ENCODE results near the gene RNF215.
"Not testable (repeated sequence)": the region's sequence is repeated elsewhere in the genome, so short reads cannot be mapped to it uniquely, and the experiment has no call there.

The RNF215 gene

DNA sequence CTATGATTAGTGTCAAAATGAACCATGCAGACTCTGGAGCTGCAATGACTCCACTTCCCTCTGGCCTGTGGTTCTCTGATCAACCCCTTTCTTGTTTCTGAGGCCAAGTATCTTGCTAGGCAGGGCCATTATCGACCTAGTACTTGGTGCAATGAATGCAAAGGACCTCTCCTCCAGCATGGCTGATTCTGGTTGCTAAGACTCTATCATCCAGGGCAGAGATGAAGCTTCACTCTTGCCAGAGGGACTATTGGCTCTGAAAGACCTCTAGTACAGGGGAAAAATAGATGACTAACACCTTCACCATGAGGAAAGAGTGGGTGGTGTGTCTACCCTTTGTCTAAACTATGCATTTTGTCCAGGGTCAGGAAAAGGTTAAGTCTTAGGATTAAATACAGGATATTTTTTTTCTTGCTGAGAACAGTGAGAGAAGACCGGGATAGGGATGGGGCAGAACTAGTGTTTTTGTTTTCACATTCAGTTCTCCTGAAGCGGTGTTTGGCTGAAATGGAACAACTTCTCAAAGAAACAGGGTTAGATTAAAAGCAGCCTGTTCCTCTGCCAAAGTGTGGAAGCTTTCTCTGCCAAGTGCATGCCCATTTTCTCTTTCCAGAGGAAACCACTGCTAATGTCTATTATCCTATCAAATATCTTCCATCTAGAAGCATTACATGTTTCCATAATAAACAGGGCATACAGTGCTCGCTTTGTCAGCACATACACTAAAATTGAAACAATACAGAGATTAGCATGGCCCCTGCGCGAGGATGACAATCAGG lies 33.3 kb upstream of the RNF215 start:
- no peak for DNase-seq

DNA sequence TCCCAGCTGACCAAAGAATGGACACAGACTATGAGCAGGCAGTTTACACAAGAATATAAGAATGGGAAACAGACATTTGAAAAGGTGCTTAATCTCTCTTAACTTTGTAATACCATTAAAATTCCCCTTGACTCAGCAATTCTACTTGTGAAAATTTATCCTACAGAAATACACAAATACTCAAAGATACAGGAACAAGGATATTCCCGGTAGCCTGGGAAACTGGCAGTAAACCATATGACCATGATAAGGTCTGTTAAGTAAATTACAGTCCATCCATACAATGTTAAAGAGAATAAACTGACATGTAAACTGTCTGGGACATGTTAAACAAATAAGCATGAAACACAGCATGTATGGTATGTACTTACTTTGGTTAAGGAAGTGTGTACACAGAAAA lies 29.6 kb upstream of the RNF215 start:
- DNase-seq, result no peak

DNA sequence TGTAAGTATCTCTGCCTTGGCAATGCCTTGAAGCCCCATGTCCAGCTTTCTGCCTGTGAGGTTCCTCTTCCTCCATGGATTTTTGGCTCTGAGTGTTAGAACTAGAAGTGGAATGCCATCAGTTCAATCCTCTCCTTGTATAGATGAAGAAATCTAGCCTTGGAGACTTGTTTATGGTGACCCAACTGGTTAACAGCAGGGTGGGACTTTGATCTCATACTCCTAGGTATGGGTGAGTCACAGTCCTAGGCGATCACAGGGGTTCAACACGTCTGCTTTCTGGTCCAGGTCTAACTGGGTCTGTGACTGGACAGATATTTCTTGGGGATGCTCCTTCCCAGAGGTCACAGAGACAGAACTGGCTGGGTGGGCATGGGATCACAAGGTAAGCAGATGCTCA lies 29.2 kb upstream of the RNF215 start:
- DNase-seq, result no peak

DNA sequence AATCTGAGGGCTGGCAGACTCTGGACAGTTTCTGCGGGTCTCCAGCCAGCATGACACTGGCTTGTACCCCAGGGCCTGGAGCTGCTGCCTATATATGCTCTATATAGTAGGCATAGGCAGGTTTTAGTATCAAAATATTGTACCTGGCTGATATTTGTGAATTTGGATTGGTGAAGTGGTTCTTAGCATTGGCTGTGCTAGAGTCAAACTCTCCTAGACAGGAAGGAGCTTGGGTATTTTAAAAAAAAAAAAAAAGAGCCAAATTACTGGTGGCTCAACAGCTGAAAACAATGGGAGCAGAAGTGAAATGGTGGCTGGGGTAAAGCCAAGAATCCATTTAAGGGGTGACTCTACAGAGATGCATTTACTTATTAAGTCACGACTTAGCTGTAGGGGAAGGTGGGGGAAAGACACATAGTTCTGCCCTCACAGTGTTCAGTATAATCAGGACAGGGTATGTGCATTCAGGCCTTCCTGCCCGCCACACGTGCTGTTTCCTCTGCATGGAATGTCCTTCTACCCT lies 27.4 kb upstream of the RNF215 start:
- no peak for DNase-seq

DNA sequence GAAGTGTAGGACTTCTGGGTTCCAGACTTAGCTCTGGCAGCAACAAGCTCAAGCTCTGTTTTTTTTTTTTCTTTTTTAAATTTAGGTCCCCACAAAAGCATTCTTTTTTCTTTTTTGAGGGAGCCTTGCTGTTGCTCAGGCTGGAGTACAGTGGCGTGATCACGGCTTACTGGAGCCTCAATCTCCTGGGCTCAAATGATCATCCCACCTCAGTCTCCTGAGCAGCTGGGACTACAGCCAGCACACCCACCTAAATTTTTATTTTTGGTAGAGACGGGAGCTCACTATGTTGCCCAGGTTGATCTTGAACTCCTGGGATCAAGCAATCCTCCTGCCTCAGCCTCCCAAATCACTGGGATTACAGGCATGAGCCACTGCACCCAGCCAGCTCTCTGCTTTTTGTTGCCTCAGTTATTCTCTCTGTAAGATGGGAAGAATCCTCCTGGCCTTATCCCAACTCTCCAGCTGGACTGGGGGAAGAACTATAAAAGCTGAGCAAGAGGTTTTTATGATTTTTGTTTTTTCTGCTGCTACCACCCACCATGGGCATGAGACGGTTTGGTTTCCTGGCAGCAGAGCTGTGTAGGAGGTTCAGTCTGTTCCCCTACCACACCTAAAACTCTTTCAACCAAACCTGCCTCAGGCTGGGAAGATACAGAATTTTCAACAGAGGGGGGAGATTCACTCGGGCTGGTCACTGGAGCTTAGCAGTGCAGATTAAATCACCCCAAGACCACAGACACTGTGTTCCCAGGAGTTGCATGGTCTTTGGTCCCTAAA lies 26.7 kb upstream of the RNF215 start:
- DNase-seq, result peak; percentile 31

DNA sequence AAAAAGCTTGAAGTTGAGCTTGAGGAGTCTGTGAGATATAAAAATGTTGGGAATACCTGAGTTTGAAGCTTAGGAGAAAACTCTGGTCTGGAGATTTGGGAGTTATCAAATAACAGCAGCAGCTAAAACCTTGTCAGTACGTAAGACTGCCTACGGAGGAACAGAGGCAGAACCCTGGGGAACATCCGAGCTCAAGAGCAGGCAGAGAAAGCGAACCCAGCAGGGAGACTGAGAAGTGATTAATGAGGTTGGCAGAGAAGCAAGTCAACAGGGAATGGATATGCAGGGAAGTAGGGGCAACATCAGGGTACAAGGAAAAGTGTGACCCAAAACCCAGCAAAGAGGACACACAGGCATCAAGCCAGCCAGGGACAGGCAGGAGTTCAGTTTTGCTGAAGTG lies 25.8 kb upstream of the RNF215 start:
- DNase-seq, result no peak

DNA sequence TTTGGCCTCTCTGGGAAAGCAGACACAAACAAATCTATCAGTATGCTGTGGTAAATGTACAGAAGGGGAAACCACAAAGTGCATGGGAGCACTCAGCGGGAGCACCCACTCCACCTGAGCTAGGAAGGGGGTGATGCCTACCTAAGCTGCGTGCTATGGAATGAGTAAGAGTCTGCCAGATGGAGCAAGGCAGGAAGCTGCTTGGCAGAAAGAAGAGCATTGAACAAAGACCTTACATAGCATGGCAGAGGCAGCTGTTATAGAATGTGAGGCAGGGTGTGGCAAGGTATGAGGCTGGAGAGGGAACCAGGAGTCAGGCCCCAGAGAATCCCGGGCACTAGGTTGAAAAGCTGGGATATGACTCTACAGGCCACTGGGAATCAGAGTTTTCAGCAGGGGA lies 24.6 kb upstream of the RNF215 start:
- no peak for DNase-seq

DNA sequence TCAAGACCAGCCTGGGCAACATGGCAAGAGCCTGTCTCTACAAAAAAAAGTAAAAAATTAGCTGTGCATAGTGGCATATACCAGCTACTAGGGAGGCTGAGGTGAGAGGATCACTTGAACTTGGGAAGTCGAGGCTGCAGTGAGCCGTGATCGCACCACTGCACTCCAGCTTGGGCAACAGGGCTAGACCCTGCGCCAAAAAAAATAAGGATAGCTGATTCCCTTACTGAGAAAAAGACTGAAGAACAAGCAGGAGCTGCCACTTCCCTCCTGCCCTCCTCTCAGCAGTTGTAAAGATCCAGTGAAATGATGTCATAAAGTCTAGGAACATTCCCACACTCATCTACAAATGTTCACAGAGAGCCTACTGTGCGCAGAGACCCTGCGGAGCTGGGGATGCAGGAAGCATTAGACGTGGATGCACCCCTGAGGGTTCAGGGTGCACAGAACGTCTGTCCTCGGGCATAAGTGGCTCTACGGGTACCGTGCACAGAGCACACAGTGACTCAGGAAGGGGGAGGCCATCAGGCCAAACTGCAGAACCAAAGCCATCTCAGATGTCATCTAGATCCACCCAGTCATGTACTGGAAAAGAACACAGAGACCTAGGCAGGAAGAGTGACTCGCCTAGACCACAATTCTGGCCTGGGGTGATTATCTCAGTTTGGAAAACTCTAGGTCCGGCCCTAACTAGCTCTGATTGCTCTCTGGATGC lies 21.3 kb upstream of the RNF215 start:
- DNase-seq, result no peak

DNA sequence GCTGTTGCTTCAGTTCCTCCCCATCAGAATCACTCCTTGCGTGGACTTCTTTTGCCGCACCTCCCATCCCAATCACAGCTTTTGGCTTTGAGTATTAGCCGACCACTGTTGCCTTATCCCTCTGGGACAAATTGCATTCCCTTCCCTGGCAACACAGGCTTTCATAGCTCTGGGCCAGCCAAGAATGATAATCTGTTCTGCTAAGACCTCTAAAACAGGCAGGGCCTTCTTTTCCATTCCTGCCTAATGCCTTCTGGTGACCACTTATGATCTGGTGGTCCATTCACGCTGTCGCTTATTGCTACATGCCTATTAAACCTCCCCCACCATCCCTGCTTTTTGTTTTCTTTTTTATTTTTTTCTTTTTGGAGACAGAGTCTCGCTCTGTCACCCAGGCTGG lies 19.2 kb upstream of the RNF215 start:
- no peak for DNase-seq

DNA sequence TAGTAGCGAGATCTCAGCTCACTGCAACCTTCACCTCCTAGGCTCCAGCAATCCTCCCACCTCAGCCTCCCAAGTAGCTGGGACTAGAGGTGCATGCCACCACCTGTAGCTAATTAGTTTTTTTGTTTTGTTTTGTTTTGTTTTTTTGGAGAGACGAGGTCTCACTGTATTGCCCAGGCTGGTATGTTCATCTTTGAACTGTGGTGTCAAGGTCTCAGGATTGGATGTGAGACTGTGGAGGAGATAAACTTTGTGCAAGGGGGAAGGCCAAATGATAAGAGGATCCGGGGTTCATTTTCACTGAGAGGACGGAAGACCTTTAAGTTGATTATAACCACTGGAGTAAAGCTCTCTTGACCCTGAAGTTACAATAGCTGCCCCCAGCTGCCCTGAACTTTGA lies 18.5 kb upstream of the RNF215 start:
- DNase-seq, result no peak

DNA sequence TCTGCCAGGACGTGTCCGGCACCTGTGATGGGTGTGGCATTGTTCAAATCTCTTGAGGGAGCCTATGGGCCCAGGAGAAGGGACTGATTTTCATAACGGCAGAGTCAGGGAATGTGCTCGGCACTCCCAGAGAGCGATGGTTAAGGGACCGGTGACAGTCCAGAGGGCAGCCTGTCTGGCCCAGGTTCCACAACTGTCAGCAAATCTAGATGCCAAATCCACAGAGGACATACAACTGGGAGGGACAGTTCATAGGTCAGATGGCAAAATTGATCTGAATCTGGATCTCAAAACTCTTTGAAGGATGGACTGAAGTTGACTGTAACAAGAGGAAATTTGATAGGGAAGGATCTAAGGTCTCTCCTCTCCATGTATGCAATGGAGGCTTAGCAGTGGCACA lies 17.1 kb upstream of the RNF215 start:
- DNase-seq, result no peak

DNA sequence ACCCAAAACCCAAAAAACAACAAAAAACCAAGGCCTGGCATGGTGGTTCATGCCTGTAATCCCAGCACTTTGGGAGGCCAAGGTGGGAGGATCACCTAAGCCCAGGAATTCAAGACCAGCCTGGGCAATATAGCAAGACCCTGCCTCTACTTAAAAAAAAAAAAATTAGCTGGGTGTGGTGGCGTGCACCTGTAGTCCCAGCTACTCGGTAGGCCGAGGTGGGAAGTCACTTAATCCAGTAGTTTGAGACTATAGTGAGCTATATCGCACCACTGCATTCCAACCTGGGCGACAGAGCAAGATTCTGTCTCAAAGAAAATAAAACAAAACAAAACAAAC lies 15.5 kb upstream of the RNF215 start:
- not testable (repeated sequence) for DNase-seq

DNA sequence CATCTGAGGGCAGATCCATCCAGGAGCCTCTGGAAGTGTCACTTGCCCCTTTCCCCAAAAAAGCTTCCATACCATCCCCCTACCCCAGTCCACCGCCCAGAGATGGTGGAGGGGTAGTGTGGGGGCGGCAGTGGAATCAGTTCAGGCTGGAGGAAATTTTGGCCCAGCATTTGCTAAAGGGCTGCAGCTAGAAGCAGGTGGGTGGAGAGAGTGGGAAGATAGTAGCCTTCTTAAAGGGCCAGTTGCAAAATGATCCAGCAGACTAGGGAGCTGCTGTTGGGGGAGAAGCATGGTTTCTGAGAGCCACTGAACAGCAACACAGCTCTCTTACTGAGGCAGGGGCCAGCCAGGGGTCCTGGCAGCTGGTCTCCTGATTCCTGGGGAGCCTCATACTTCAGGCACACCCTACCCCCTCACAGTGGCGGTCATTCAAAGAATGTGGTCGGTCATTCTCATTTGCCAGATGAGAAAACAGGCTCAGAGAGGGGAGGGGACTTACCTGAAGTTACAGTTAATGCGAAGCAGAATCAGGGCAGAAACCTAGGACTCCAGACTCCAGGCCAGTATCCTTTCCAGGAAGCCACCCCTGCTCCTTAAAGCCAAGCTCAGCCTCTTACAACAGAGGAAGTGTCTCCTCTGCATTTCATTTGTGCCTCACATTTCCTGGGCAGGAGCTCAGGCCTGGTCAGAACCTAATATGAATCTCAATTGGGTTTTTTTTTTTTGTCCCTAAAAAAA lies 15.0 kb upstream of the RNF215 start:
- DNase-seq, result no peak

DNA sequence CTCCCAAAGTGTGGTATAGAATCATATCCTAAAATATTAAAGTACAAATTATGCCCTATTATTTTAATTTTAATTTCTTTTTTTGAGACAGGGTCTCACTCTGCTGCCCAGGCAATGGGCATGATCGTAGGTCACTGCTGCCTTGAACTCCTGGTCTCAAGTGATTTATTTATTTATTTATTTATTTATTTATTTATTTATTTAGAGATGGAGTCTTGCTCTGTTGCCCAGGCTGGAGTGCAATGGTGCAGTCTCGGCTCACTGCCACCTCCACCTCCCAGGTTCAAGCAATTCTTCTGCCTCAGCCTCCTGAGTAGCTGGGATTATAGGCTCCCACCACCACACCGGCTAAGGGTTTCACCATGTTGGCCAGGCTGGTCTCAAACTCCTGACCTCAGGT lies 13.8 kb upstream of the RNF215 start:
- not testable (repeated sequence) for DNase-seq

DNA sequence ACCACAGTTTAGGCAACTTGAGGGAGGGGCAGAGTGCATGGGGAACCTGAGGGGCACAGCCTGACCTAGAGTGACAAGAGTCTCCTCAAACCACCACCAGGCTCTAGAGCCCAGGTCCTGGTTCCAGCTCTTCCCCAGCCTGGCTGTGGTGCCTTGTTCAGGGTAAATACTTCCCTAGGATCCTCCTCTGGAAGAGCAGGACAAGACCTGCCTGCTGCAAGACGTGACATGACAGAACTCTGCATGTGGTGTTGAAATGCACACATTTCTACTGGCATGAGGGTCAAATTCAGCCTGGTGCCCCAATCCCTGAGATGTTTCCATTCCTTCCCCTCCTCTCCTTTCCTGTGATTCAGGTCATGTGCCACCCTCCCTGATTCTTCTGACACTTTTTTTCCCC lies 12.9 kb upstream of the RNF215 start:
- DNase-seq, result no peak

DNA sequence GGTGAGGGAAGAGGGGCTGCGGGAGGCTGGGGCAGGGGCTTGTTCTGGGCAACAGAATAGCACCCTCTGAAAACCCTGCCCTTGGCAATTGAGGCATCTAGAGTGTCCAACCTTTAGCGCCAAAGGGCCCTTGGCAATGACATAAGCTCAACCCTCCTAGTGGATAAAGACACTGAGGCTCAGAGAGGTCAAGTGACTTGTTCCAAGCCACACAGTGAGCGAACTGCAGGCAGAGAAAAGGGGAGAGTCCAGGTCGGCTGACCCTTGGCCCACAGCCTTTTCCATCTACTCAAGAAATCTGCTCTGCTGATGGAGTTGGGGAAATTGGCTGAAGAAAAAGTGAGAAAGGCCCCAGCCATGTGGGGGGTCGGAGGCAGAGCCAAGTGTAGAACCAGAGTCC lies 12.5 kb upstream of the RNF215 start:
- DNase-seq, result no peak

DNA sequence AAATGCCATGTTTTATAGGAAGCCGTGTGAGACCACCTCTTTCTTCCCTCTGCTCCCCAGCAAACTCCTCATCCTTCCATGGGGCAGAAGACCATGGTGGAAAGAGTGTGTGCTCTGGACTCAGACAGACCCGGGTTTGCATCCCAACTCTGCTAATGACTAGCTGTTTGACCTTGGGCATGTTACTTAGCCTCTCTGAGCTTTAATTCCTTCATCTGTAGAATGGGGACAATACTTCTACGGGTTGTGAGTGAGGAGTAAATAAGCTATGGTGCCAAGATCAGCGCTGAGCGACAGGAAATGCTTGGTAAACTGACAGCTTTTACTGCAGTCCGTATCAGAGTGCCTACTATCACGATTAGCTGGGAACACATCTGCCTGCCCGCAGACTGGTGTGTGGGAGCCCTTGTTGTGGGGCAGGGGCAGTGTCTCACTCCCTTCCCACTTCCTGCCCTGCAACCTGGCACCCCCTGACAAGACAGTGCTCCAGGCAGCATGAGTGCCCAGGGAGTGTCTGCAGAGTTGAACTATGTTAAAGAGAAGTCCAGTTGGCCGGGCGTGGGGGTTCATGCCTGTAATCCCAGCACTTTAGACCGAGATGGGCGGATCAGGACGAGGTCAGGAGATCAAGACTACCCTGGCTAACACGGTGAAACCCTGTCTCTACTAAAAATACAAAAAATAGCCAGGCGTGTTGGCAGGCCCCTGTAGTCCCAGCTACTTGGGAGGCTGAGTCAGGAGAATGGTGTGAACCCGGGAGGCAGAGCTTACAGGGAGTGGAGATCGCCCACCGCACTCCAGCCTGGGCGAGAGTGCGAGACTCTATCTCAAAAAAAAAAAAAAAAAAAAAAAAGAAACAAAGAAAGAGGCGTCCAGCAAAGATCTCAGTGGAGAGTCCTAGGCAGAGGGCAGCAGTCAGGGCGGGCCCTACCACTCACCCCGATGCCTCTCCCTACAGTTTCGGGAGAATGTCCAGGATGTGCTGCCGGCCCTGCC lies 11.8 kb upstream of the RNF215 start:
- peak; percentile 40 for DNase-seq

DNA sequence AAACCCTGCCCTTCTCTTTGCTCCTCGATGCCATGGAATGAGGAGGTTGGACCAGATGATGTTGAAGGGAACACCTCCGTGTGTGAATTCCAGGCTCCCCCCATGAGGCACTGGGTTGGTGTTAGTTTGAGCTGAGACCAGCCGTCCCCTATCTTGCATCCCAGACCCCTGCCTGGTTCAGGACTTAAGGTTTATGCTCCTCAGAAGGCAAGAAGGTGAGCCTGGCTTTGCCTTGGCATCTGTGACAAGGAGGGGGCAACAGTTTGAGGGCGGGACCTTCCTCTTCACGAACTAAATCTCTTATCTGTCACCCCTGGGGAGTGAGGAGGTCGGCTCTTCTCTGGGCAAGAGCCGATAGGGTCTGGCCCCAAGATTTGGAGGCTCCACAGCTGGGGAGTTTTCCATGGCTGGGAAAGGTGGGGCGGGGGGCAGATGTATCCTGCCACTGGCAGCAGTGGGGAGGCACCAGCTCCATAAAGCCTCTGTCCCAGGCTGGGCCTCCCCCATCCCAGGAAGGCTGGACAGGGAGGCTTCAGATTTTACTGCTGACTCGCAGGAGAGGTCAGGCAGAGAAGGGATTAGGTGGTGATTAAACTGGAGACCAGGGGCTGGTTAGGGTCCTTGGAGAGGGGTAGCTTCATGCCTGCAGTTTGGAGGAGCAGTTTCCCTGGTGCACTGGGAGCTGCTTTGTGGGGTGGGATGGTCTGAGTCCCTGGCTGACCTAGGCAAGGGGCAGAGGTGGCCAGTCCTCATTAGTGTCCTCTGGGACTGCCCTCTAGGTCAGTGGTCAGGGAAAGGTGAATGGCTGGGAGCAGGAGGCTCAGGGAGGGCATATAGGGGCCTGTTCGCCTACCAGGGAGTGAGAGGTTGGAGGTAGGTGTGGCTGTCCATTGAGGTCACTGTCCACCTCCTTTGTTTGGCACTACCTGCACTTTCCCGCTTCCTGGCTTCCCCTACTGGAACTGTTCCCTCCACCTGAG lies 10.7 kb upstream of the RNF215 start:
- DNase-seq, result peak; percentile 15

DNA sequence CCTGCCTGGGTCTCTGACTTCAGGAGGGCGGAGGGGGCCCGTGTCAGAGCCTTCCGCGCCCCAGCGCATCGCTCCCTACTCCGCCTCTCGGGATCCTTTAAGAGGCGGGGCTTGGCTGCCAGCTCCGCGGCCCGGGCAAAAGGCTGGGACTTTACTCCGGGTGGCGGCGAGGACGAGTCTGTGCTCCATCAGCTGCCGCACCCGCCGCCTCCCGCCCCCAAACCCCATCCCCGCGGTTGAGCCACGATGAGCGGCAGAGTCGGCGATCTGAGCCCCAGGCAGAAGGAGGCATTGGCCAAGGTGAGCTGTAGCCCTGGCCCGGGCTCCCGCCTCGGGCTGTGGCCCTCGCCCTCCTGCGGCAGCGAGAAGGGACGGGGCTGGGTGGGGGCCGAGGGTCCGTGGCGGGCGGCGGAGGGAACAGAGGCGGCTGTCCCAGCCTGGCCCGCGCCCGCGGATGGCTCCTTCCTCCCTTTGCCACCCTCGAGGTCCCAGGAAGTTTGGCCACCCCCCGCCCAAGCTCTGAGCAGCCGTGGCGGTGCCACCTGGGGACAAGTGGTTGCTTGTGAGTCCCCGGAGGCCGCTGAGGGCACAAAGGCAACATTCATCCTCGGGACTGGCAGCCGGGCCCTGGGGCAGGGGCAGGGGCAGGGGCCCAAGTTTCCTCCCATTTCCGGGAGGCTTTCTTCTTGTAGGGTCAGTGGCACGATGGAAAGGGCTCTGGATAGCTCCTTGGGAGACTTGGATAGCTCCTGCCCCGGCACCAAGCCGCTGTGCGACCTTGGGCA lies 9.9 kb upstream of the RNF215 start, which contains the start of gene SEC14L2:
Gene SEC14L2 (plus strand): TSS at position 148 of the 785 bp plus-strand sequence. CDS start 99 bp downstream, at position 247.
- DNase-seq, result peak; percentile 75

Data from CD4-positive, alpha-beta T cell treated with Interleukin-6 for 4 hours (primary cell).